Panc1 (cell line): ENCODE measurements around the gene ELF4.

Source experiments
- POLR2AphosphoS5 ChIP-seq: IDR thresholded peaks from 2 replicates; pipeline ENCODE4 v1.6.1; 2012; ENCODE audit warnings: mild to moderate bottlenecking, low read depth, low read length, moderate library complexity
- SIN3A ChIP-seq: IDR thresholded peaks from 2 replicates; pipeline ENCODE4 v1.6.1; 2012; ENCODE audit warnings: low read depth, mild to moderate bottlenecking, low read length, moderate library complexity, borderline replicate concordance; ENCODE audit not compliant: insufficient read depth
- TCF7L2 ChIP-seq: IDR thresholded peaks from 2 replicates; pipeline ENCODE4 v1.6.1; 2011; ENCODE audit warnings: mild to moderate bottlenecking, low read depth, low read length, inconsistent platforms
- TF ChIP-seq, protein P1 (sequence below): fragments of 450-650 bp; IDR thresholded peaks from 2 replicates; pipeline ENCODE4 v1.5.1; 2017; ENCODE audit warnings: mild to moderate bottlenecking
- TF ChIP-seq, protein P2 (sequence below), 2 experiments: IDR thresholded peaks; 2 replicates each; pipeline ENCODE4 v1.6.1; 2011 to 2012; ENCODE audit warnings: low read depth in 2 of 2, control low read depth in 1 of 2, low read length in 1 of 2, mild to moderate bottlenecking in 1 of 2, moderate library complexity in 1 of 2; ENCODE audit not compliant: insufficient read depth in 1 of 2

DNA sequence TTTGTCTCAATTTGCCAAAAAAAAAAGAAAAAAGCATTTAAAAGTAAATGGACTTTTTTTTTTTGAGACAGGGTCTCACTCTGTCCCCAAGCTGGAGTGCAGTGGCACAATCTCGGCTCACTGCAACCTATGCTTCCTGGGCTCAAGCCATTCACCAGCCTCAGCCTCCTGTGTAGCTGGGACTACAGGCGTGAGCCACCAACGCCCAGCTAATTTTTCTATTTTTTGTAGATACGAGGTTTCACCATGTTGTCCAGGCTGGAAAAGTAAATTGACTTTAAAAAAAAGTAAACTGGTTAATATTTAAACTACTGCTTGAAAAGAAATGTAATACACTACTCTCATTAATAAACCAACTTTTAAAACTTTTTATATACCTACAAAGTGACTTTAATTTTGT, 49.5 kb upstream of the ELF4 start:
- TF ChIP-seq, protein P1, sequence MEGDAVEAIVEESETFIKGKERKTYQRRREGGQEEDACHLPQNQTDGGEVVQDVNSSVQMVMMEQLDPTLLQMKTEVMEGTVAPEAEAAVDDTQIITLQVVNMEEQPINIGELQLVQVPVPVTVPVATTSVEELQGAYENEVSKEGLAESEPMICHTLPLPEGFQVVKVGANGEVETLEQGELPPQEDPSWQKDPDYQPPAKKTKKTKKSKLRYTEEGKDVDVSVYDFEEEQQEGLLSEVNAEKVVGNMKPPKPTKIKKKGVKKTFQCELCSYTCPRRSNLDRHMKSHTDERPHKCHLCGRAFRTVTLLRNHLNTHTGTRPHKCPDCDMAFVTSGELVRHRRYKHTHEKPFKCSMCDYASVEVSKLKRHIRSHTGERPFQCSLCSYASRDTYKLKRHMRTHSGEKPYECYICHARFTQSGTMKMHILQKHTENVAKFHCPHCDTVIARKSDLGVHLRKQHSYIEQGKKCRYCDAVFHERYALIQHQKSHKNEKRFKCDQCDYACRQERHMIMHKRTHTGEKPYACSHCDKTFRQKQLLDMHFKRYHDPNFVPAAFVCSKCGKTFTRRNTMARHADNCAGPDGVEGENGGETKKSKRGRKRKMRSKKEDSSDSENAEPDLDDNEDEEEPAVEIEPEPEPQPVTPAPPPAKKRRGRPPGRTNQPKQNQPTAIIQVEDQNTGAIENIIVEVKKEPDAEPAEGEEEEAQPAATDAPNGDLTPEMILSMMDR: no peak
- no peak for TF ChIP-seq SIN3A
- no peak for TF ChIP-seq POLR2AphosphoS5
- TF ChIP-seq, protein P2, sequence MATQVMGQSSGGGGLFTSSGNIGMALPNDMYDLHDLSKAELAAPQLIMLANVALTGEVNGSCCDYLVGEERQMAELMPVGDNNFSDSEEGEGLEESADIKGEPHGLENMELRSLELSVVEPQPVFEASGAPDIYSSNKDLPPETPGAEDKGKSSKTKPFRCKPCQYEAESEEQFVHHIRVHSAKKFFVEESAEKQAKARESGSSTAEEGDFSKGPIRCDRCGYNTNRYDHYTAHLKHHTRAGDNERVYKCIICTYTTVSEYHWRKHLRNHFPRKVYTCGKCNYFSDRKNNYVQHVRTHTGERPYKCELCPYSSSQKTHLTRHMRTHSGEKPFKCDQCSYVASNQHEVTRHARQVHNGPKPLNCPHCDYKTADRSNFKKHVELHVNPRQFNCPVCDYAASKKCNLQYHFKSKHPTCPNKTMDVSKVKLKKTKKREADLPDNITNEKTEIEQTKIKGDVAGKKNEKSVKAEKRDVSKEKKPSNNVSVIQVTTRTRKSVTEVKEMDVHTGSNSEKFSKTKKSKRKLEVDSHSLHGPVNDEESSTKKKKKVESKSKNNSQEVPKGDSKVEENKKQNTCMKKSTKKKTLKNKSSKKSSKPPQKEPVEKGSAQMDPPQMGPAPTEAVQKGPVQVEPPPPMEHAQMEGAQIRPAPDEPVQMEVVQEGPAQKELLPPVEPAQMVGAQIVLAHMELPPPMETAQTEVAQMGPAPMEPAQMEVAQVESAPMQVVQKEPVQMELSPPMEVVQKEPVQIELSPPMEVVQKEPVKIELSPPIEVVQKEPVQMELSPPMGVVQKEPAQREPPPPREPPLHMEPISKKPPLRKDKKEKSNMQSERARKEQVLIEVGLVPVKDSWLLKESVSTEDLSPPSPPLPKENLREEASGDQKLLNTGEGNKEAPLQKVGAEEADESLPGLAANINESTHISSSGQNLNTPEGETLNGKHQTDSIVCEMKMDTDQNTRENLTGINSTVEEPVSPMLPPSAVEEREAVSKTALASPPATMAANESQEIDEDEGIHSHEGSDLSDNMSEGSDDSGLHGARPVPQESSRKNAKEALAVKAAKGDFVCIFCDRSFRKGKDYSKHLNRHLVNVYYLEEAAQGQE (IDR thresholded peaks at IDR 0.05; ENCODE audit: insufficient read depth in 1 of 2, low read depth in 2 of 2, low read length in 1 of 2): no peak
- TF ChIP-seq TCF7L2: no peak
